Gastroesophageal sphincter (tissue), 3 donors: ENCODE results near the gene CPT1C.

Experiments used
- CTCF ChIP-seq, 4 experiments: fragments of 200-600 bp in 2 of 4; fragments of 450-650 bp in 2 of 4; sonication (generic) in 1 of 4; IDR thresholded peaks; one replicate each; pipeline ENCODE4 v1.5.1; 2017 to 2019; ENCODE audit warnings: antibody characterized with exemption in 4 of 4, mild to moderate bottlenecking in 2 of 4, moderate library complexity in 2 of 4
- EP300 ChIP-seq: sonication (generic); formaldehyde crosslinking; IDR thresholded peaks from one replicate; pipeline ENCODE4 v1.6.1; 2017; ENCODE audit warnings: antibody characterized with exemption, mild to moderate bottlenecking
- POLR2A ChIP-seq, 2 donors: fragments of 450-650 bp; IDR thresholded peaks; one replicate each; pipeline ENCODE4 v1.6.1; 2017; ENCODE audit warnings: antibody characterized with exemption in 2 of 2, mild to moderate bottlenecking in 2 of 2, moderate library complexity in 1 of 2
- POLR2AphosphoS5 ChIP-seq: sonication (generic); formaldehyde crosslinking; IDR thresholded peaks from one replicate; pipeline ENCODE4 v1.6.1; 2017; ENCODE audit warnings: antibody characterized with exemption

DNA sequence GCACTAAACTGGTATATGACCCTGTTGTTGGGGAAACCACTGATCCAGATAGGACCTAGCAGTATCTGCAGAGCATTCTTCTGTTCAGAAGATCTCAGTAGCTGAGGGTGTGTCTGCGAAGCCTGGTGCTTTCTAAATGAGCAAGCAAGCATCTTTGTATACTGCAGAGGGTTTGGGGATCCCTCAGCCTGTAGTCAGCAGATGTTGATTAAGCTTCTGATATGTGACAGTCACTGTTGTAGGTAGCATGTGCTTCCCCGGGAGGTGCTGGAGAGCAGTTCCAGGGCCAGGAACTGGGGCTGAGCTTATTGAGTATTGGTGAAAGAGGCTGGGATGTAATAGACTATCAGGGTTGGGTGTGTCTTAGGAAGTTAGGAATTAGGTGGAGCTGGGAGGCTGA is 47.5 kb upstream of the CPT1C start:
- TF ChIP-seq CTCF (IDR thresholded peaks at IDR 0.05) (no peak), POLR2A (IDR thresholded peaks at IDR 0.05) (no peak), EP300 (no peak), POLR2AphosphoS5 (no peak)
